GM12873 (cell line): ENCODE measurements around the gene CARM1.

Source experiments
- CTCF ChIP-seq: IDR thresholded peaks from 2 replicates; pipeline ENCODE4 v1.5.1; 2012; ENCODE audit warnings: low read depth, mild to moderate bottlenecking, moderate library complexity, low read length, control low read depth; ENCODE audit not compliant: insufficient read depth; ENCODE audit errors: missing control alignments

CARM1 gene

GRCh38 chr19:10923260-10924112 is 52.1 kb downstream of the CARM1 start:
- TF ChIP-seq CTCF, result no peak

GRCh38 chr19:10924597-10924996 is 53.2 kb downstream of the CARM1 start:
- TF ChIP-seq CTCF, result no peak

DNA sequence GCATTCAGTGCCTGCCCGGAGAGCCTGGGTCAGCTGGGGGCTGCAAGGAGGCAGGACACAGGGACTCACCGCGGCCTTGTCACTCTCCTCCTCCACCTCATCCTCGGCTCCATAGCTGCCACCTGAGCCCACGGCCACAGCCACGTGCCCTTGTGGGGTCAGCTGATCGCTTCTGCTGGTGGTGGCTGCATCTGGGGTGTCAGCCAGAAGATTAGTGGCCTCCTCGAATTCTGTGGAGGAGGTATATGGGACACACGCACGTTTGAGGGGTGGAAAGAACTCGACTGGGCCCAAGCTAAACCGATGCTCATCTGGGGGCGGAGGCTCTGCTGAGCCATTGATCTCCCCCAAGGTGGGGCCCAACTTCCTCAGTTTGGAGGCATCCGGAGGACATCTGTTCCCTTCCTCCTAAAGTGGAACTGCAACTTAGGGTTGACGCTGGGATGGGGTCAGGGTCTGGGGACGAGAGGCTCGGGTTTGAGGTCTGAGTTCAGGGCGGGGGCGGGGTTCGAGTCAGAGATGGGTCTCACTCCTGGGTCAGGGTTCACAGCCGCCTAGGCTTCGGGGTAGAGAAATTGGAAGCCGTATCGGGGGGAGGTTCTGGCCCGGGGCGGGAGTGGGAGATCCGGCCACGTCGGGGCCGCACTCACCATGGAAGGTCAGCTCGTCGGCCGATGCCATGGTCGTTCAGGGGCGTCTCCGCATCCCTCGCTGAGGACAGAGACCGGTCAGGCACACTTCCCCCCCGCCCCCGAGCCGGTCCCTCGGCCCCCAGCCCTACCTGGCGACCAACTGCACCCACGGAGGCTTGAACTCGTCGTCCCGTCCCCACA is 56.6 kb downstream of the CARM1 start:
- TF ChIP-seq CTCF, result no peak

DNA sequence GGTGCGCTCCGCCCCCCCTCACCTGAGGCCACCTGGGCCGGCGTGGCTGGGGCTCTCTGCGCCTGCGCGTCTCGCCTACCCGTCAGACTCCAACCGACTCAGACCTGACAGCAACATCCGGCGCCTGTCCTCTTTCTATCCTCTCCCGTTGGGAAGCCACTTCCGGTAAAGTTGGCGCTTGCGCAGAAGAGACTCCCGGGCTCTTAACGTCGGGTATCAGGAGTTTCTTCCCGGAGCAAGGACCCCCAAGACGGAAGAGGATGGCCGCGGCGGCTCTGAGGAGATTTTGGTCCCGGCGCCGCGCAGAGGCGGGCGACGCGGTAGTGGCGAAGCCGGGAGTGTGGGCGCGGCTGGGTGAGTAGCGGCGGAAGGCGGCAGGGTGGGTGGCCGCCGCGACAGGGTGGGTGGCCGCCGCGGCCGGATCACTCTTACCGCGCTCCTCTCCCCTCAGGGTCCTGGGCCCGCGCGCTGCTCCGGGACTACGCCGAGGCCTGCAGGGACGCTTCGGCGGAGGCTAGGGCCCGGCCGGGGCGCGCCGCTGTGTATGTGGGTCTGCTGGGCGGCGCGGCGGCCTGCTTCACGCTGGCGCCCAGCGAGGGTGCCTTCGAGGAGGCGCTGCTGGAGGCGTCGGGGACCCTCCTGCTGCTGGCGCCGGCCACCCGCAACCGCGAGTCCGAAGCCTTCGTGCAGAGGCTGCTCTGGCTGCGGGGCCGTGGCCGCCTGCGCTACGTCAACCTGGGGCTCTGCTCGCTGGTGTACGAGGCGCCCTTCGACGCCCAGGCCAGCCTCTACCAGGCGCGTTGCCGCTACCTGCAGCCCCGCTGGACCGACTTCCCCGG is 57.4 kb downstream of the CARM1 start, which contains the start of the genes TIMM29 and YIPF2:
TIMM29 (plus strand) TSS at position 249 of the 839 bp plus-strand sequence; CDS start at position 261, 12 bp downstream.
YIPF2 (minus strand) TSS at position 77 of the 839 bp plus-strand sequence. CDS start 229 bp downstream, outside the sequence.
- no peak for TF ChIP-seq CTCF

- TF ChIP-seq CTCF, result no peak
Observed at GRCh38 chr19:10929402-10929794, 58.0 kb downstream of the CARM1 start.

DNA sequence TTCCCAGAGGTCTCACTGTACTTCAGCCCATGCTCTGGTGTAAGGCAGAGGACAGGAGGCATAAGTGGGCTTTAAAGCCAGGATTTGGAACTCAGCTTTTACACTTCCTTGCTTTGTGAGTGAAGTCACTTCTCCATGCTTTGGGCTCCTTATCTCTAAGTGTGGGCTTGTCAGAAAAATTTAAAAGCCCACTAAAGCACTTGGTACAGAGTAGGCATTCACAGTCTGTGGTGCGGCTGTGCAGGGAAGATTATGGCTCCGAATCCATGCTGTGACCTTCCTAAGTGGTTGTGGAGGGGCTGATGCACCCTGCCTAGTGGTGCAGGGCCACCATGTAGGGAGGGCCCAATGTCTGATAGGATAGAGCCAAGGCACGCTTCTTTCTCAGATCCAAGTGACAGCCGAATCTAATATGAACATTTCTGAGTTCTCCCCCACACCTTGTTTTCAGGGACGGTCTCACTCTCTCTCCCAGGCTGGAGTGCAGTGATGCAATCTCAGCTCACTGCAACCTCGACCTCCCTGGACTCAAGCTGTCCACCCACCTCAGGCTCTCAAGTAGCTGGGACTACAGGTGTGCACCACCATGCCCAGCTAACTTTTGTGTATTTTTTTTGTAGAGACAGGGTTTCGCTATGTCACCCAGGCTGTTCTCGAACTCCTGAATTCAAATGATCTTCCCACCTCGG is 64.2 kb downstream of the CARM1 start:
- no peak for TF ChIP-seq CTCF
